Activated T-cell treated with anti-CD3 and anti-CD28 coated beads for 4 hours (primary cell): ENCODE measurements around the gene PRUNE1.

Experiments used
- DNase-seq: peaks from one replicate; pipeline ENCODE4 v3.0.0-alpha.2; 2020

Gene PRUNE1

DNA sequence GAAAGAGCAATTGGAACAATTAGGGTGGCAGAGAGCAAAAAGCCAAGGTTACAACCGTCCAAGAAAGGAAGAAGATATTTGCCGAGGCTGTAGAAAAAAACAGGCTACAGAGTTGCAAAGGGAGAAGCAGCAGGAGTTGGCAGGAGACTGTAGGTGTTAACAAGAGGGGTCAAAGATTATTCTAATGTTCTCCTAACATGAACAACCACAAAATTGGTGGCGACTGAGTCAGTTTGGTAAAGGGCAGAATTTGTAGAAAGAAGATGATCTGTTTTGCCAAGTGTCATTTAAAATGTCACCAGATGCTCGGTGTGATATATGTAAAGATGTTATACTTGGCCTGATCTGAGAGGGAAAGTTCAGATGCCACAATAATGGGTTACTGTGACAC lies 401 bp upstream of the PRUNE1 start:
- no peak for DNase-seq

DNA sequence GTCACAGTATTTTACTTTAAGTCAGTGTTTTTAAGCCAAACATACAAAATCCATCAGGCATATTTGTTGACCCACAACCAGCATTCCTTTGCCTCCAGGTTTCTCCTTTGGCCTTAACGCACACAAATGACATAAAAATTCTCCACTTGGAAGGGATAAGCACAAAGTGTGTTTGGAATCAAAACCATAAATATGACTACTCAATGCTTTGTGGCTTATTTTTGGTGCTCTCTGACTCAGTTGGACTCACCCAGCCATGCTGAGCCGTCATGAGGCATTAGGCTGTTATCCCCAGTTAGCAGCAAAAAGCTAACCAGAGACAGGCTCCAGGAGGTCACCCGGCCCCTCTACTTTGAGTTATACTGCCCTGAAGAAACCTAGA lies 948 bp downstream of the PRUNE1 start:
- DNase-seq: no peak

DNA sequence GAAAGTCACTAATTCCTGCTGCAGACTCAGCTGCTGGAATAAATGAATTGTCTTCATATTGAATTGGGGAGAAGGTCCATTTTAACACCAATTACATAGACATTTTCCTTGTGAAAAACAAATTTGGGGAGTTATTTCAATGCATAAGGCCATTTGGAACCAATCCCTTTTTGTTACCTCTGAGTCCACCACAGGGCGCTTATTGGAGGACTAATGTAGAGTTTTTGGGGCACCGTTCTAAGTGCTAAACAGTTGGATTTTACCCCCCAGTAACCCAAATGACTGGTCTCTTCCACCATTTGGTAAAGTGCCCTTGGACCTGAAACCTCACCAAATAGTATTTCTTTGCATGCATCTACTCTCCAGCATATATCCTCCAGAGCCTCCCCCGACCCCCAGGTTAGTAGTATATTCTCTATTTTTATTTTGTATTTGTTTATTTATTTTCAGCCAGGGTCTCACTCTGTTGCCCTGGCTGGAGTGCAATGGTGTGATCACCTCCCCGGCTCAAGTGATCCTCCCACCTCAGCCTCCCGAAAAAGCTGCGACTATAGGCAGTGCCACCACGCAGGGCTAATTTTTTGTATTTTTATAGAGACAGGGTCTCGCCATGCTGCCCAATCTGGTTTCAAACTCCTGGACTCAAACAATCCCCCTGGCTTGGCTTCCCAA lies 1.6 kb downstream of the PRUNE1 start:
- DNase-seq: no peak

DNA sequence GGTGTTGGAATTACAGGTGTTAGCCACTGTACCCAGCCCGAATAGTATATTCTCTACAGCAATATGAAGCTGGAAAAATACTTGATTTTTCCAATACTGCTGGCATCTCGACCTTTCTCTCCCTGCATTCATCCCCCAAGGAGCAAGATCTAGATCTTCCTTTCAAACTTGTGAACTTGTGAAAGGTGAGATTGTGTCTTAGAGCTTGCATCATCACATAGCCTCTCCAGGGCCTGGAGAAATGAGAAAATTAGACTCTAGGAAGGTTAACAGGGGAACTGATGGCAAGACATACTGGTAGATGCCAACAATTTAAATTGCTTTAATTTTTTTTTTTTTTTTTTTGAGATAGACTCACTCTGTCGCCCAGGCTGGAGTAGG lies 2.1 kb downstream of the PRUNE1 start:
- DNase-seq: no peak

DNA sequence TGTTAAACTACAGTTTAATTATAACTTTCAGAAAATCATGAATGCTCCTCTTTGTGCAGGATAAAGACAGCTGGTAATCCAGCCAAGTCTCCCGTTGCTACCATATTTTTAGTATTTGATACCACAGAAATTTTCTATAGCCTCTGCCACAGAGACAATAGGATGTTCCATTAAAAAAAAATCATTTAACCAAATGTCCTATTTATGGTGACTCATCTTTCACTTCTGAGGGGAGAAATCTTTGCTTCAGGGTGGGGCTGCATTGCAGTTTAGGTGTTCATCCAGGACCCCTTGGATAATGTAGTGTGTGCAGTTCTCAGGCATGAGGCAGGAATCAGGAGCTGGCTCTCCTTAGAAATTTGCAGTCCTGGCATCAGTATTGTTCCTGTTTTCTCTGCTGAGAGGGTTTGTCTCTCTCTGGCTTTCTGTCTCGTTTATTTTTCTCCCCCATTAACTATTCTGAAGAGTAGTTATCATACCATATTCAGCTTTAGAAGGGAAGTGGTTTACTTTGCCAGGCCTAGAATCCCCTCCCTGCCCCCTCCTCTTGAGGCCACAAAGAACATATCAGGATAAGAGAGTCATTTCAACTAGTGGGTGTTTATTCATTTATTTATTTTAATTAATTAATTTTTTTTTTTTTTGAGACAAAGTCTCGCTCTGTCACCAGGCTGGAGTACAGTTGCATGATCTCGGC lies 3.1 kb downstream of the PRUNE1 start:
- no peak for DNase-seq

DNA sequence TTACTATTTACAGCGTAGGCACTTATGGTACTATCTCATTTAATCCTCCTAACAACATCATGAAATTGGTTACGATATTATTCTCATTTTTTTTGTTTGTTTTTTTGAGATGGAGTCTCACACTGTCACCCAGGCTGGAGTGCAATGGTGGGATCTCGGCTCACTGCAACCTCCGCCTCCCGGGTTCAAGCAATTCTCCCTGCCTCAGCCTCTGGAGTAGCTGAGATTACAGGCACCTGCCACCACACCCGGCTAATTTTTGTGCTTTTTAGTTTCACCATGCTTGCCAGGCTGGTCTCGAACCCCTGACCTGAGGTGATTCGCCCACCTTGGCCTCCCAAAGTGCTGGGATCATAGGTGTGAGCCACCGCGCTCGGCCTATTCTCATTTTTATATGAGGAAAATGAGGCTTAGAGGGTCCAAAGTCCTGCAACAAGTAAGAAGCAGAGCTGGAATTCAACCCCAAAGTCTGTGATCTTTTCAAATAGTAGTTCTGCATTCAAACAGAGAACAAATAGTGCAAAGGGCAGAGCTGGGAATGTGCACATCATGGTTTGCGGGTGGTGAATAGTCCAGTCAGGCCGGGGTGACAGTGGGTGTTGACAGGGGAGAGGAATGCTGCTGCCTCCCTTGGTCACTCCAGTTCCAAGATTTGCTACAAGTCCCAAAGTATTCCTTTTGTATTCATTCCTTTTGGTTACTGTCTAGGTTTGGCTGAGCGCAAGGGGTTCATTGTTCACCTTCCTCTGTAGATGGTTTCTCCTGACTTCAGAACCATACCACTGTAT lies 4.6 kb downstream of the PRUNE1 start:
- no peak for DNase-seq

DNA sequence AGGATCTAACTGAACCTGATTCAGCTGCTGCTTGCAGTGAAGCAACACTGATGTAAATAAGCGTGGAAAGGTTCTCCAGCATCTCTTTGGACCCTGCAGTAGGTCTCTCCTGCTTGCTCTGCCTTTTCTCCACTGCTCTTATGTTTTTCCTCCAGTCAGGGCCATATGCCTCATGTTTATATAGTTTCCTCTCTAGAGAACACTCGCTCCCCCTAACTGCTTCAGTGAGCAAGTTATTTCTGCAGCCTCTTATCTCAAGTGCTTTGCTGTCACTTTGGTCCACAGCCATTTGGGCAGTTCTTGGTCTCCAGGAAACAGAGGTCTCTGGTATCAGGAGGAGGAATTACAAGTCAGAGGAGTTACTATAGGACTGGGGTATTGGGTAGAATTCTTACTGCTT lies 5.3 kb downstream of the PRUNE1 start:
- DNase-seq: no peak

DNA sequence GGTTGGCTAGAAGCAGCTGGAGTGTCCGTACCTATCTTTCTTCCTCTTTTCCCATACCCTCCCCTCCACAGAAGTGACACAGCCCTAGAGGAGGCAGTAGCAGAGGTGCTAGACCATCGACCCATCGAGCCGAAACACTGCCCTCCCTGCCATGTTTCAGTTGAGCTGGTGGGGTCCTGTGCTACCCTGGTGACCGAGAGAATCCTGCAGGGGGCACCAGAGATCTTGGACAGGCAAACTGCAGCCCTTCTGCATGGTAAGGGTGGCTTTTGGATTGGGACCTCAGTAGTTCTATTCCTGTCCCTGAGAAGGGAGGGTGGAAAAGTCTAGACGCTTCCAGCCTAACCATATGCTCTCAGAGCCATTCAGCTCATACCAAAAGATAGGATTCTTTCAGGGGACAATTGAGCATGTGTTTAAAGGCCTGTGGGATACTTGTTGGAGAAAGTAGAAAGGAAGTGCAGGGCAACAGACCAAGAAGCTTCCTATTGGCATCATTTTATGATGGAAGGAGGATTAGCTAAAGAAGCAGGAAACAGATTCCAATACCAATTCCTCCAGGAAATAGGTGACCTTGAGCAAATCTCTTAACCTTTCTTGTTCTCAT lies 16.4 kb downstream of the PRUNE1 start:
- DNase-seq: peak; percentile 84

DNA sequence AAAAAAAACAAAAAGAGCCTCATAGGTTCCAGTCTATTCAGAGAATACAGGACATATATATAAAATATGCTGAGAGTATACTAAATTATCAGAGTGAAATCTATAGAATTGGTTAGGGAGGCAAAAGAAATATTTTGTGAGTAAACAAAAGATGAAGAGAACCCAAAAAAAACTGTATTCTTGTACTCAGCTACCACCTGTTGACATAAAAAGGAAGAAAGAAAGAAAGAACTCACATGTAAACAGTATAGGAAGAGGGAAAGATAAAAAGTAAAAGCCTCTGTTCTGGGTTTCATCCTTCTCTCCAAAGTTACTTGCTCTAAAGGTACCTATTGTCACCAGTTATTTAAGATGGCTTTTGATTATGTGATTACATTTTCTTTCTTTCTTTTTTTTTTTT lies 18.2 kb downstream of the PRUNE1 start:
- no peak for DNase-seq

DNA sequence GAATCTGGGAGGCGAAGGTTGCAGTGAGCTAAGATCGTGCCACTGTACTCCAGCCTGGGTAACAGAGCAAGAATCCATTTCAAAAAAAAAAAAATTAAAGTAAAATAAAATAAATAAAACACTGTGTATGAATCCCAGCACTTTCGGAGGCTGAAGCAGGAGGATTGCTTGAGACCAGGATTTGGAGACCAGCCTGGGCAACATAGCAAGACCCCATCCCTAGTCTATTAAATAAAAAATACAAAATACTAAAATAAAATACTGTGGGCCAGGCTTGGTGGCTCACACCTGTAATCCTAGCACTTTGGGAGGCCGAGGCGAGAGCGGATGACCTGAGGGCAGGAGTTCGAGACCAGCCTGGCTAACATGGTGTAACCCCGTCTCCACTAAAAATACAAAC lies 23.9 kb downstream of the PRUNE1 start:
- no peak for DNase-seq

DNA sequence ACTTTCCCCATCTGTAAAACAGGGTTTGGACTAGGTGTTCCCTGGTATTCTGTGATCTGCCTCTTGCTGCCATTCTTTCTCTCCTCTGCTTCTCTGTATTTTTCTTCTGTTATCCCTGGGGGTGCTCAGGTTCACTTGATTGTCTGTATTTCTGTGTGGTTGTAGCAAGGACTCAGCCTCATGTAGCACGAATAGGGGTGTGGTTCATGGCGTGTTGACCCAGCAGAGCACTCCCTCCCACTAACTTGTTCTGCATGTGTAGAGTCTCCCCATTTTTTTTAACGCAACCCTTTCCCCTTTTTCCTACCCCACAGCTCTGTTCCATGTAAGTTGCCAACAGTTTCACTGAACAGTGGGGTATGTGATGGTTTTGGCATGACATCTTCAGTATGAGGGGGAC lies 26.9 kb downstream of the PRUNE1 start:
- DNase-seq: no peak

DNA sequence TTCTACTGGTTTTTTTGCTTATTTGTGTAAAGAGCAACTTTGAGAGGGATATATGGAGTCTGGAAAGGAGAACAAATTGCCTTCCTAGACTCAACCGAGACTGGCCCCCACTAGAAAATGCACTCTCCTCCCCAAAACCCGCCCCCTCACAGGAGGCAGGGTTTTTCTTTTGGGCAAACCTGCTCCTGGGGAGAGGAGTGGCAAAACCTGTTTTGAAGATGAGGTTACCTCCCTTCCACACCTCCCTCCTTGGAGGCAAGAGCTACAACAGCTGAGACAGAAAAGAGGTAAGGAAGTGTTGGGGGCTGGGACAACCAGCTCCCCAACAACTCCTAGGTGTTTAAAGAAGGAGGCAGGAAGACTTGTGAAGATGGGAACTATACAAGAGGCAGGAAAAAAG lies 28.1 kb downstream of the PRUNE1 start, which contains the start of gene BNIPL:
Gene BNIPL (plus strand): TSS at position 231 of the 400 bp plus-strand sequence. CDS start 140 bp downstream, at position 371.
- DNase-seq: no peak

DNA sequence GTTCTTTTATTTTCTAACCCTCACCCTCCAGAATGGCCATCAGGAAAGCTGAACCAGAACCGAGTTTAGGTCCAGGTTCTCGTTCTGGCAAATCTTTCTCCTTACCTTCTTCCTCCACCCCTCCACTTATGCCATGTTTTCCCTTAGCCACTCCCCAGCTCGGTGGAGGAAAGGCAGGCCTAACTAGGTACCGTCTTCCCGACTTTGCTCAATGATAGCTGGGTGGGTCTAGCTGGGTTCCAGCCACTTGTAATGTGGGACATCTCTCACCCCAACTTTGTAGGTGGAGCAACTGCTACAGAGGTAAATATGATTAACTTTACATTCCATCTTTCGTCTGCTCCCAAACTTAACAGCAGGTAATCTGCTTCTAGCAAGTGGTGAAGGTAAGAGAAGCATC lies 28.8 kb downstream of the PRUNE1 start:
- no peak for DNase-seq

DNA sequence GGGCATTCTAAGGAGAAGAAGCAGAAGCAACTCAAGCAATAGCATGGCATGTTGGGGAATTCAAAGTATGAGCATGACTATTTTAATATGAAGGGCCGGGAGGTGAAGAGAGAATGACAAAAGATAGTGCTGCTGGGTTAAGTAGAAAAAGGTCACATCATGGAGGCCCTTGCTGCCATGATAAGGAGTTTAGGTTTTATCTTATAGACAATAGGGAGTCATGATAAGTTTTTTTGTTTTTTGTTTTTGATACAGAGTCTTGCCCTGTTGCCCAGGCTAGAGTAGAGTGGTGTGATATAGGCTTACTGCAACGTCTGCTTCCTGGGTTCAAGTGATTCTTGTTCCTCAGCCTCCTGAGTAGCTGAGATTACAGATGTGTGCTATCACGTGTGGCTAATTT lies 31.3 kb downstream of the PRUNE1 start:
- DNase-seq: no peak

DNA sequence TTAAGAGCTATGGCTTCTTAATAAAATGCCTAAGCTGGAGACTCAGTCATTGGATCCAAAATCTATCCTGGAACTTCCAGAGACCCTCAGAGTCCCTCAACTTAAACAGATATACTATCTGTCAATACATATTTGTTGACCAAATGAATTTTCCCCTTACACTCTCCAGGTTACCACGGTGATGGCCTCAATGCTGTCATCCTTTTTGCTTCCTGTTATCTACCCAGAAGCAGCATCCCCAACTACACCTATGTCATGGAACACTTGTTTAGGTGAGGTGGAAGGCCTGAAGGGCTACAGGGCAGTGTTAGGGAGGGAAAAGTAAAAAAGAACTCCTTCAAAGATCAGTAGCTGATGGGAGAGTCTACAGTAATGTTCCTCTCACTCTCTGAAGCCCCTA lies 34.9 kb downstream of the PRUNE1 start:
- DNase-seq: no peak

DNA sequence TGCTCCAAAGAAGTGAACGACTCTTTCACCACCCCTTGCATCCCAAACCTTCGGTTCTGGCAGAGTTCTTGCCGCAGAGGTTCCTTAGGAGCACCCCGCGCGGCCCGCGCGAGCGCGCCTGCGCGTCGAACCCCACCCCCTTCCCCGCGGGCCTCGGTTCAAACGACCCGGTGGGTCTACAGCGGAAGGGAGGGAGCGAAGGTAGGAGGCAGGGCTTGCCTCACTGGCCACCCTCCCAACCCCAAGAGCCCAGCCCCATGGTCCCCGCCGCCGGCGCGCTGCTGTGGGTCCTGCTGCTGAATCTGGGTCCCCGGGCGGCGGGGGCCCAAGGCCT lies 39.3 kb downstream of the PRUNE1 start, which contains the start of gene C1orf56:
Gene C1orf56 (plus strand): TSS at position 161 of the 334 bp plus-strand sequence. CDS start 97 bp downstream, at position 258.
- peak; percentile 40 for DNase-seq

DNA sequence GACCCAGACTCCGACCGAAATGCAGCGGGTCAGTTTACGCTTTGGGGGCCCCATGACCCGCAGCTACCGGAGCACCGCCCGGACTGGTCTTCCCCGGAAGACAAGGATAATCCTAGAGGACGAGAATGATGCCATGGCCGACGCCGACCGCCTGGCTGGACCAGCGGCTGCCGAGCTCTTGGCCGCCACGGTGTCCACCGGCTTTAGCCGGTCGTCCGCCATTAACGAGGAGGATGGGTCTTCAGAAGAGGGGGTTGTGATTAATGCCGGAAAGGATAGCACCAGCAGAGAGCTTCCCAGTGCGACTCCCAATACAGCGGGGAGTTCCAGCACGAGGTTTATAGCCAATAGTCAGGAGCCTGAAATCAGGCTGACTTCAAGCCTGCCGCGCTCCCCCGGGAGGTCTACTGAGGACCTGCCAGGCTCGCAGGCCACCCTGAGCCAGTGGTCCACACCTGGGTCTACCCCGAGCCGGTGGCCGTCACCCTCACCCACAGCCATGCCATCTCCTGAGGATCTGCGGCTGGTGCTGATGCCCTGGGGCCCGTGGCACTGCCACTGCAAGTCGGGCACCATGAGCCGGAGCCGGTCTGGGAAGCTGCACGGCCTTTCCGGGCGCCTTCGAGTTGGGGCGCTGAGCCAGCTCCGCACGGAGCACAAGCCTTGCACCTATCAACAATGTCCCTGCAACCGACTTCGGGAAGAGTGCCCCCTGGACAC lies 39.8 kb downstream of the PRUNE1 start:
- peak; percentile 35 for DNase-seq

DNA sequence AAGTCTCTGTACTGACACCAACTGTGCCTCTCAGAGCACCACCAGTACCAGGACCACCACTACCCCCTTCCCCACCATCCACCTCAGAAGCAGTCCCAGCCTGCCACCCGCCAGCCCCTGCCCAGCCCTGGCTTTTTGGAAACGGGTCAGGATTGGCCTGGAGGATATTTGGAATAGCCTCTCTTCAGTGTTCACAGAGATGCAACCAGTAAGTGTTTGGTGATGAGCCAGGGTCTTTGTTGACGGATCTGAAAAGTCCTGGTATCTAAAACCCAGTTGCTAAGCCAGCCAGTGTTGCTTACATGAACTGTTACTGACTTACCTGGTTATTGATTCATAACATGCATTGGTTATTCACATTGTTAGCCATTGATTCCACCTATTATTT lies 40.4 kb downstream of the PRUNE1 start:
- no peak for DNase-seq

DNA sequence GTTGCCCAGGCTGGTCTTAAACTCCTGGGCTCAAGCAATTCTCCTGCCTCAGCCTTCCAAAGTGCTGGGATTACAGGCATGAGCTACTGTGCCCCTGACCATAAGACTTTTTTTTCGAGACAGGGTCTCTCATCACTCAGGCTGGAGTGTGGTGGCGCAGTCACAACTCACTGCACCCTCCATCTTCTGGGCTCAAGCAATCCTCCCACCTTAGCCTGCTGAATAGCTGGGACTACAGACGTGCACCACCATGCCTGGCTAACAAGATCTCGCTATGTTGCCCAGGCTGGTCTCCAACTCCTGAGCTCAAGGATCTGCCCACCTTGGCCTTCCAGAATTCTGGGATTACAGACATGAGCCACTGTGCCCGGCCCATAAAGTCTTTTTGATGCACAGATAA lies 41.2 kb downstream of the PRUNE1 start:
- no peak for DNase-seq

DNA sequence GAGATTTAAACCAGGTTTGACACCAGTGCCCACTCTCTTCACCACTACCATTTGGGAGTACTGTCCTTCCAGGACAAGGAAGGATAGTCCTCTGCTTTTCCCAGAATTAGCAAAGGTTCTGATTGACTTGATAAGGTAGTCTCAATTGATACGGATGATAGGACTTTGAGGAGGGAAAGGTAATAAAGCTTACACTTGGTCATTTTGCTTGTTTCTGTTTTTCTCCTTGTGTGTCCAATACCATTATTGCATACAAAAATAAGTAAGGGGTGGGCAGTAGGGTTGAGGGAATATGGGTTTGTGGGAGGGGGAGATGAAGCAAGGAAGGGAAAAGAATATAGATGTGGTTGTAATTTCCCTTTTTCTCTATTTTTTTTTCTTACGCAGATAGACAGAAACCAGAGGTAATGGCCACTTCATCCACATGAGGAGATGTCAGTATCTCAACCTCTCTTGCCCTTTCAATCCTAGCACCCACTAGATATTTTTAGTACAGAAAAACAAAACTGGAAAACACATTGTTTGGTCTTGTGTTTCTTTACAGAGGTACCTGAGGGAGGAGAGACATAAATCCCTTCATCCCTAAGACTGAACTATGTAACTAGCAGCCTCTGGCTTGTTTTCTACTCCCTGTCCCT lies 41.9 kb downstream of the PRUNE1 start:
- no peak for DNase-seq

DNA sequence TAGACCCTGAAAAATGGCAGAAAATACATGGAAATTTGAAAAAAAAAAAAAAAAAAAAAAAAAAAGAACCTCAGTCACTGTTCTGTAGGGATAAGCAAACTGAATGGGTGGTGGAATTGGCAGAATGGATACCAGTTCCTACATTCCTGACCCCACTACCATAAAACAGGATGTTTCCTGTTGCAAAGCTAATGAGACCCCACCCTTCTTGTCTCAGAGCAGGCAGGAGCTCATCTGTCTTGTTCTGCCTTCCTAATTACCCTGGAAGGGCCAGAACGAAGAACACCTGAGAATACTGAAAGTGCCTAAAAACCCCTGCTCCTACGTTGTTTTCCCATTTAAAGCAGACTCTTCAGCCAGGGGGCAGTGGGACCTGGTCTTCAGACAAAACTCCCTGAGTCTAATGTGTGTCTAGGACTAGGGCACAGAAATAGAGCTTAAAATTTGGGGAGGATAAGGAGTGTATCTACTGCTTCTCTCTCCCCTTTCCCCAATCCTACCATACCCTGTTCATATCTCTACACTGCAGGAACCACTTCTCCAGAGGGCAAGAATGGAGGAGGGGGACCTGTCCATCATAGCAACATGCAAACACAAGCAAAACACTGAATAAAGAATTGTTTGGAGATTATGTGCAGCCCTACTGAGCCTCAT lies 43.2 kb downstream of the PRUNE1 start:
- DNase-seq: no peak

DNA sequence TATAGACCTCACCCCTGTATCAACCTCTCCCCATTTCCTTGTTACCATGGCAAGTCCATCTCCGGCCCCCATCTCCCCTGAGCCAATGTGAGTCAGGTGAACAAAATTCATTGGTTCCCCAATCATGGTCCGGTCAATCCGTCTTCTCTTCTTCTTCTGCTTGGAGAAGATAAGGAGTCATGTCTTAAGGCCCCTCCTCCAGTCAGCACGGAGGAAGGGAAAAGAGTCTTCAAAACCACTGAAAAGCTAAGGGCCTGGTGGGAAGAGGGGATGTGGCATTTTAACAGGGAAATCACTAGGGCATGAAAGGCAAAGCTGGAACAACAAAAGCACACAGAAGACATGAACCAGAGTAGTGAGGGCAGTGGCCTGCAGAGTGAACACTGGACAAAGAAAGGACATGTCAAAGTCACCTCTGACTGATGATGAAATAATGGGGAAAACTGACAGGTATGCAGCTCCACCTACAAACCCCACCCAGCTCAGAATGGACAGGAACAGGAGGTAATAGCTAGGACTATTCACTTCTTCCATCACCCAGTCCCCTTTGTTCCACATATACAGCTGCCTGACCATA lies 46.8 kb downstream of the PRUNE1 start:
- no peak for DNase-seq
